ENCODE data around the gene RALGPS1.

The RALGPS1 gene

GRCh38 chr9:126877418-126877817 is 37.2 kb upstream of the RALGPS1 start:
- no peak for TF ChIP-seq CTCF (IDR thresholded peaks at IDR 0.05; ENCODE audit: low read depth, low read length)
- H3K4me3 ChIP-seq (replicated peaks in 1 of 2; ENCODE audit: low read depth in 2 of 2, low read length in 2 of 2): no peak overlapping the region
- no peak for DNase-seq (ENCODE audit: low read depth in 2 of 2)

- no peak for DNase-seq (ENCODE audit: low read depth in 2 of 2)
- TF ChIP-seq CTCF (IDR thresholded peaks at IDR 0.05; ENCODE audit: low read depth, low read length): no peak
- H3K4me3 ChIP-seq (replicated peaks in 1 of 2; ENCODE audit: low read depth in 2 of 2, low read length in 2 of 2): no peak overlapping the region
Observed at GRCh38 chr9:126879288-126879687, 35.3 kb upstream of the RALGPS1 start.

- no peak for TF ChIP-seq CTCF (IDR thresholded peaks at IDR 0.05; ENCODE audit: low read depth, low read length)
- no peak overlapping the region for H3K4me3 ChIP-seq (replicated peaks in 1 of 2; ENCODE audit: low read depth in 2 of 2, low read length in 2 of 2)
- no peak for DNase-seq (ENCODE audit: low read depth in 2 of 2)
Observed at GRCh38 chr9:126880226-126880946, 34.2 kb upstream of the RALGPS1 start.

GRCh38 chr9:126880947-126881332 is 33.6 kb upstream of the RALGPS1 start:
- no peak for TF ChIP-seq CTCF (IDR thresholded peaks at IDR 0.05; ENCODE audit: low read depth, low read length)
- no peak overlapping the region for H3K4me3 ChIP-seq (replicated peaks in 1 of 2; ENCODE audit: low read depth in 2 of 2, low read length in 2 of 2)
- no peak for DNase-seq (ENCODE audit: low read depth in 2 of 2)

- TF ChIP-seq CTCF (IDR thresholded peaks at IDR 0.05; ENCODE audit: low read depth, low read length): no peak
Observed at GRCh38 chr9:126882746-126883145, 31.8 kb upstream of the RALGPS1 start.

GRCh38 chr9:126883636-126884035 is 30.9 kb upstream of the RALGPS1 start:
- H3K4me3 ChIP-seq (replicated peaks in 1 of 2; ENCODE audit: low read depth in 2 of 2, low read length in 2 of 2): no peak overlapping the region
- no peak for TF ChIP-seq CTCF (IDR thresholded peaks at IDR 0.05; ENCODE audit: low read depth, low read length)
- no peak for DNase-seq (ENCODE audit: low read depth in 2 of 2)

More at GRCh38 chr9:126882746-126883145, 31.8 kb upstream of the RALGPS1 start:
- no peak for DNase-seq (ENCODE audit: low read depth in 2 of 2)
- no peak overlapping the region for H3K4me3 ChIP-seq (replicated peaks in 1 of 2; ENCODE audit: low read depth in 2 of 2, low read length in 2 of 2)
